HFF-Myc (cell line): ENCODE results near the gene ZNF710.

ENCODE experiments used
- DNase-seq: peaks from one replicate; pipeline ENCODE4 v3.0.0-alpha.2; 2011; ENCODE audit warnings: low read depth; ENCODE audit errors: extremely low read depth
- H3K4me3 ChIP-seq: replicated peaks from 2 replicates; pipeline ENCODE4 v1.5.1; 2011; ENCODE audit warnings: low read depth, mild to moderate bottlenecking, control low read depth, low read length
- TF ChIP-seq, protein P1 (sequence below): IDR thresholded peaks from 2 replicates; pipeline ENCODE4 v1.5.1; 2012; ENCODE audit warnings: mild to moderate bottlenecking, low read depth, low read length, control low read depth; ENCODE audit errors: missing control alignments

Gene ZNF710

DNA sequence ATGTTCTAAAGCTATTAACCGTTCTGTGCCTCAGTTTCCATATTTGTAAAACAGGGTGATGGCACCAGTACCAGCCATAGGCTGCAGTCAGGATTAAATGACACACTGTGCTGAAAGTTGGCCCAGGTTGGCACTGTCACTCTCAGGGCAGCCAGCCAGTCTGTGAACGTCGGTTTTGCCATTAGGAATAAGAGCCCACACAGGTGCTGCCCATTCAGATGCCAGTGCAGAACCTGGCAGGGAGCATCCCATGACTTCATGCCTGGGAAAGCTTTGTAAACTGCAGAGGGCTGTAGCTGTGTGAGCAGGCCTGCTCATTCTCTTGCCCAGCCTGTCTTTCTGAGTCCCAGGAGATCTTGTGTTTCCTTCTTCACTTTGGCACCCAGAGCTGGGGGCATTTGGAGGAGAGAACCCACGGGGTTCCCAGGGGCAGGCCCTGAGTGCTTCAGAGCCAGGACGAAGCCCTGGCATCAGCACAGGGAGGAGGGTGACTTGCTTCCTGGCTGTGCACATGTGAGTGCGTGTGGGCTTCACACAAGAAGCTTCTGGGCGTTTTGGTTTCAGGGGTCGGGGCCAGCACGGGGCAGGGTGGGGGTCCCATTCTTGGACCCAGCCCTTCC is 46.9 kb downstream of the ZNF710 start:
- TF ChIP-seq, protein P1, sequence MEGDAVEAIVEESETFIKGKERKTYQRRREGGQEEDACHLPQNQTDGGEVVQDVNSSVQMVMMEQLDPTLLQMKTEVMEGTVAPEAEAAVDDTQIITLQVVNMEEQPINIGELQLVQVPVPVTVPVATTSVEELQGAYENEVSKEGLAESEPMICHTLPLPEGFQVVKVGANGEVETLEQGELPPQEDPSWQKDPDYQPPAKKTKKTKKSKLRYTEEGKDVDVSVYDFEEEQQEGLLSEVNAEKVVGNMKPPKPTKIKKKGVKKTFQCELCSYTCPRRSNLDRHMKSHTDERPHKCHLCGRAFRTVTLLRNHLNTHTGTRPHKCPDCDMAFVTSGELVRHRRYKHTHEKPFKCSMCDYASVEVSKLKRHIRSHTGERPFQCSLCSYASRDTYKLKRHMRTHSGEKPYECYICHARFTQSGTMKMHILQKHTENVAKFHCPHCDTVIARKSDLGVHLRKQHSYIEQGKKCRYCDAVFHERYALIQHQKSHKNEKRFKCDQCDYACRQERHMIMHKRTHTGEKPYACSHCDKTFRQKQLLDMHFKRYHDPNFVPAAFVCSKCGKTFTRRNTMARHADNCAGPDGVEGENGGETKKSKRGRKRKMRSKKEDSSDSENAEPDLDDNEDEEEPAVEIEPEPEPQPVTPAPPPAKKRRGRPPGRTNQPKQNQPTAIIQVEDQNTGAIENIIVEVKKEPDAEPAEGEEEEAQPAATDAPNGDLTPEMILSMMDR, result no peak
- no peak for DNase-seq
- no peak overlapping the region for H3K4me3 ChIP-seq

- TF ChIP-seq, protein P1, result no peak
- DNase-seq, result no peak
- H3K4me3 ChIP-seq, result no peak overlapping the region
These were observed 47.9 kb downstream of the ZNF710 start for GRCh38 chr15:90049030-90049429.

DNA sequence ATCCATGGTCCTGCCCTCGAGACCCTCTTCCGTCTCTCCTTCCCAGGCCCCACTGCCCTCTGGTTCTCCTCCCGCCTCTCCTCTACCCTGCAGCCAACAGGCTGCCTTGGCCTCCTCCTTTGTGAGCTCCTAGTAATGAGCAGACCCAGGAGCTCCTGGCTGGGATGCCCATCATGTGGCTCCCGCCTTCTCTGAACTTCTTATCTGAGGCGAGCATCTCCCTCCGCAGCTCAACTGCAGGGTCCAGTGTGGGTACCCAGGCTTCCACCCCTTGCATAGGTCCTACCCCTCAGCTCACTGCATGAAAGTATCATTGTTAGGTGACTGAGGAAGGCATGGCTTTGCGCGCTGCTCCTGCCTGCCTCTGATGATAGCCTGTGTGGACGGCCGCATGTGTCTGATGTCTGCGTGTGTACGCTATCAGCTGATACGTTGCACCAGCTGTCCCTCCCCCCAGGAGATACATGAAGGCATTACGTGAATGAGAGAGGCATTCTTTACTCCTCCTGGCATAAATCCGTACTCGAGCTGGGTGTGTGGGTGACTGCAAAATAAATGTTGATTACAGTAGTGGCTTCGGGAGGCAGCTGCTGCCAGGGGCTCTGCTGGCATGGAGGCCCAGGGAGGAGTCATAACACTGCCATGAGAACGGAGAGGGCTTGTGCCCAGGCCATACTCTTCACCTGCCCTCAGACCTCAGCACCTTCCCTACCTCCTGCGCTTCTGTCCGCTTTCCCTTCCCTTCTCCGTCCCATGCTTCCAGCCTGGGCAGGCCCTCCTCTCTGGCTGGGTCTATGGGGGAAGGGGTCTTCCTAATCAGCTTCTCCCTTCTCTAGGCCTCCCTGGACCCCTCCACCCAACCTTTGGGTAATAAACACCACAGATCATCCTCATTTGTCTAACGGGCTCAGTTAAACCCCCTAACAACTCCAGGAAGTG is 48.8 kb downstream of the ZNF710 start:
- TF ChIP-seq, protein P1, result no peak
- DNase-seq, result no peak
- no peak overlapping the region for H3K4me3 ChIP-seq

- no peak overlapping the region for H3K4me3 ChIP-seq
- no peak for DNase-seq
- TF ChIP-seq, protein P1, result no peak
These were observed 50.8 kb downstream of the ZNF710 start for GRCh38 chr15:90051874-90052273.

- no peak for DNase-seq
- TF ChIP-seq, protein P1, result no peak
- no peak overlapping the region for H3K4me3 ChIP-seq
These were observed 52.8 kb downstream of the ZNF710 start for GRCh38 chr15:90053685-90054466.

GRCh38 chr15:90054618-90055097 is 53.5 kb downstream of the ZNF710 start:
- no peak for DNase-seq
- TF ChIP-seq, protein P1, result no peak

More at GRCh38 chr15:90054618-90055097, 53.5 kb downstream of the ZNF710 start:
- H3K4me3 ChIP-seq, result no peak overlapping the region
